ENCODE data around the gene MICU2.

Gene MICU2

DNA sequence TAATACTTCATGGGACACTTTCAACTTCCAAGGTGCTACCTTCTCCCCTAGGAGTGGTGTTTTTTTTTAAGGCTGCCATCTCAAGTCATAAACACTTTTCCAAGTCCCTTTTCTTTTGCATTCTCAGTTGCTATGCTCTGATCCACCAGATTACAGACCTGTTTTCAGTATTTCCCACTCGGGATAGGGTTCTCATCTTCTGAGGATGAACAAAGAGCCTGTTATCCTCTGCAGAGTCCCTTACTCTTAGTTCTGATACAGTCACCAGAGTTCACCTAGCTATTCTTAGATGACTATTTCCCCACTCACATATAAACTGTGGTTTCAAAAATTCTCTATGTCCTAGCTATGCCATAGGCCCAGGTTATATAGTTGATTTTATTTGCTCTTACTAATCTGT lies 160.8 kb downstream of the MICU2 start:
- no peak for DNase-seq
- intact Hi-C loops (cut with DNase I), result no loop called here
